Skeletal muscle cell (primary cell): ENCODE results near the gene ZNF273.
"Not testable (repeated sequence)": the region's sequence is repeated elsewhere in the genome, so short reads cannot be mapped to it uniquely, and the experiment has no call there.

ENCODE experiments used
- DNase-seq: peaks from one replicate; pipeline ENCODE4 v3.0.0-alpha.2; 2010; ENCODE audit warnings: low read depth
- H3K4me3 ChIP-seq: 2 replicates; pipeline ENCODE4 v1.5.1; 2011; ENCODE audit warnings: low read depth, mild to moderate bottlenecking, control low read depth, low read length, moderate library complexity

The ZNF273 gene

DNA sequence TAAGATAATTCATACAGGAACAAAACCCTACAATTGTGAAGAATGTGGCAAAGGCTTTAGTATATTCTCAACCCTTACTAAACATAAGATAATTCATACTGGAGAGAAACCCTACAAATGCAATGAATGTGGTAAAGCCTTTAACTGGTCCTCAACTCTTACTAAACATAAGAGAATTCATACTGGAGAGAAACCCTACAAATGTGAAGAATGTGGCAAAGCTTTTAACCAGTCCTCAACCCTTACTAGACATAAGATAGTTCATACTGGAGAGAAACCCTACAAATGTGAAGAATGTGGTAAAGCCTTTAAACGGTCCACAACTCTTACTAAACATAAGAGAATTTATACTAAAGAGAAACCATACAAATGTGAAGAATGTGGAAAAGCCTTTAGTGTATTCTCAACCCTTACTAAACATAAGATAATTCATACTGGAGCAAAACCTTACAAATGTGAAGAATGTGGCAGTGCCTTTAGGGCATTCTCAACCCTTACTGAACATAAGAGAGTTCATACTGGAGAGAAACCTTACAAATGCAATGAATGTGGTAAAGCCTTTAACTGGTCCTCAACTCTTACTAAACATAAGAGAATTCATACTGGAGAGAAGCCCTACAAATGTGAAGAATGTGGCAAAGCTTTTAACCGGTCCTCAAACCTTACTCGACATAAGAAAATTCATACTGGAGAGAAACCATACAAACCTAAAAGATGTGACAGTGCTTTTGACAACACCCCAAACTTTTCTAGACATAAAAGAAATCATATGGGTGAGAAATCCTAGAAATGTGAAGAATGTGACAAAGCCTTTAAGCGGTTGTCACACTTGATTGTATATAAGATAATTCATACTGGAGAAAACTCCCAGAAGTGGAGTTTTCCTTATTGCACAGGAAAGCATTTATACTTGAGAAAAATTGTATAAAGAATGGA, 25.4 kb downstream of the ZNF273 start:
- H3K4me3 ChIP-seq, DNase-seq: not testable (repeated sequence)

DNA sequence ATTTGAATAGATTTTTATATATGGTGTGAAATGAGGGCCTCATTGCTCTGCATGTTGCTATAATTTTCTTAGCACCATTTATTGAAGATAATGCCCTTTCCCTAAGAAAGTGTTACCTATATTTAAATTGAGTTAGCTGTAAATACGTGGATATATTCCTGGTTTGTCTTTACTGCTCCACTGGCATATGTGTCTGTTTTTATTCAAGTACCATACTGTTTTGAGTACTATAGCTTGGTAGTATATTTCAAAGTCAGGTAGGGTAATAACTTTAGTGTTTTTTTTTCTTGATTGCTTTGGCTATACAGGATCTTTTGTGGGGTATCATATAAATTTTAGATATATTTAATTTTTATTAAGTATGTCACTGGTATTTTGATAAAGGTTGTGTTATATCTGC, 31.4 kb downstream of the ZNF273 start:
- DNase-seq: no peak
- H3K4me3 ChIP-seq: no peak overlapping the region

DNA sequence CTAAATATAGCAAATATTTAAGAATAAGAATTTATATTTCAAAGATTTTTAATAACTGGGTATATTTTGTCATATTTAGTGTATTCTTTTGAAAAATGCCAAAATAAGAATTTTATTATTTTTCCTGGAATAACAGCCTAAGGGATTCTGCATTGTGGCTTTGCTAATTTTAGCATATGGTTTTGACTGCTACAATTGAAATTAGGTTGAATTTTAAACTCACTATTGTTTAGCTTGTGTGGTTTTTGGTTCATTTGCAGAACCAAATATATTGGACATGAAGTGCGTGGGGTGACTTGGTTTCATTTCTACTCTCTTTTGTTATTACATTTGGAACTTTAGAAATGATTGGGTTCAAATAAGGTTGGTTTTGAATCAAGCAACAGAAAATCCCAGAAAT, 35.5 kb downstream of the ZNF273 start:
- DNase-seq: no peak
- no peak overlapping the region for H3K4me3 ChIP-seq

DNA sequence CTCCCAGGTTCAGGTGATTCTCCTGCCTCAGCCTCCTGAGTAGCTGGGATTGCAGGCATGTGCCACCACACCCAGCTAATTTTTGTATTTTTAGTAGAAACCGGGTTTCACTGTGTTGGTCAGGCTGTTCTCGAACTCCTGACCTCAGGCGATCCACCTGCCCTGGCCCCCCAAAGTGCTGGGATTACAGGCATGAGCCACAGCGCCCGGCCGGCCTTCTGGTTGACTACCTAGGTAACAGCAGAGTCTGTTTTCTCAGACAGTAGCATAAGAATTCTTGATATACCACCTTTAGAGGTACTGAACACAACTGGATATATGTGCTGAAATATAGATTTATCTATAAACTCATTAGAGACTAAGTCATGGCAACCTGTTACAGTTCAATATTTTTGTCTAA, 36.9 kb downstream of the ZNF273 start:
- not testable (repeated sequence) for H3K4me3 ChIP-seq, DNase-seq

DNA sequence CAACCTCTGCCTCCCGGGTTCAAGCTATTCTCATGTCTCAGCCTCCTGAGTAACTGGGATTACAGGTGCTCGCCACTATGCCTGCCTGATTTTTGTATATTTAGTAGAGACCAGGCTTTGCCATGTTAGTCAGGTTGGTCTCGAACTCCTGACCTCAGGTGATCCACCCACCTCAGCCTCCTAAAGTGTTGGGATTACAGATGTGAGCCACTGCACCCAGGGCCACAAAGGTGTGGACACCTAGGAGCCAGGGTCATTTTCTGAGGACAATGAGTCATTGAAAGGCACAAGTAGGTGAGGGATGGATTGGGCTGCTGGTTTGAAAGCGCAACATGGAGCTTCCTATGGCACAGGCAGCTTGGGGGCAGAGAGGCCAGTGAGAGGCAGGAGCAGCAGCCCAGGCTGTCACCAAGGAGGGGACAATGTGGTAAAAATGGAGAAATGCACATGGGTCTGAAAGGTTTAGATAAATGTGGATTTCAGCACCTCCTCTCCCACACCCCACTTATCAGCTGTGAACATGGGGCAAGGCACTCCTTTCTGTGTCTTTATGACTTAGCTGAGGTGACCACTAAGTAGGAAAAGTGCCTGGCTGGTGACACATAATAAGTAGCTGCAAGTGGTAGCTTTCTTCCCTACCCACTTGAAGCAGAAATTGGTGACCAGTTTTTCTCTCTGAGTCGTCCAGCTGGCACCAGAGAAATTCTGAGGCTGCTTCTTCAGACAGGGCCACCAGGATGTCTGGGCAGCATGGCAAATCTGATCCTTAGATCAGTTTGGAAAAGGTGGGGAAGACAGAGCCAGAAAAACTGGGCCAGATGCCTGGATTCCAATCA, 41.8 kb downstream of the ZNF273 start:
- H3K4me3 ChIP-seq, DNase-seq: not testable (repeated sequence)

DNA sequence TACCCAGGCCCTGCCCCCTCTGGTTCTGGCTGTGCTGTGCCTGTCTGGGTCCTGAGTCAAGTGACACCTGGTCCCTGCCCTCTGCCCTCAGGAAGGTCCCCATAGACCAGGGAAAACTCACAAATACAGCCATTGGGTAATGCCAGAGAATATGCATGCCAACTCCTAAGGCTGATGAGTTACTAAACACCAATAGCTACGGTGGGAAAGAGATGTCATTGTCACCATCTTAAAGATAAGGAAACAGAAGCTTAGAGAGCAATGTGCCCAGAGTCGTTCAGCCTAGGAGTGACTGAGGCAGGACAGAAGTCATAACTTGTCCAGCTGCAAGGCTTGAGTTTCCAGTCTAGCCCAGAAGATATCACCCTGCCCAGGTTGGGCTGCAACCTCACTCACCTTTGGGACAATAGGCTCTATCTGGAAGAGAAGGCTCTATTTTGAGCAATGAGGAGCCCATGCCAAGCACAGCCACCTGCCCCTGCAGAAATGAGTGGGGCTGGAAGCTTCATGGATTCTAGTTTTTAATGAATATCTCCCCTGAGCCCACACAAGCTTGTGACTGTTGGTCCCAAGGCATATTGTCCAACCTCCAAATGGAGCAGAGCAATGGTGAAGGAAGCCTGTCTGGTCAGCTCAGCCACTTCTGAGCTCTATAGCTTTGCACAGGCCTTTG, 42.6 kb downstream of the ZNF273 start:
- no peak overlapping the region for H3K4me3 ChIP-seq
- DNase-seq: no peak

DNA sequence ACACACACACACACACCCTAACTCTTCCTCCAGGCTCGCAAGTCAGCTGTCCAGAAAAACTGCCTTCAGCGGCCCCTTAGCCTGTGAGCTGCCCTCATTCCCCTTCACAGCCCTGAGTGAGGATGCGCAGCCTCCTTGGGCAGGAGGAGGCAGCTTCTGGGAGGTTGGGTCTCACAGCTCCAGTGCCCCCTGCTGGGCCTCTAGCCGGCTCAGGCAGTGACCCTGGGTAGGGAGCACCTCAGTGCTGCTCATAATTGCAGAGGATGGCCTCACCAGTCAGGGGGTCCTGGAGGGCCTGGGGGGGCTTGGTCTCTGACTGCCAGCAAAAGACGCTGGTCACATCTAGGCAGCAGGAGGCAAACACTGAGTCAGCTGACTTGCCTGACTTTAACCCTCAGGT, 43.7 kb downstream of the ZNF273 start:
- H3K4me3 ChIP-seq: no peak overlapping the region
- DNase-seq: no peak

DNA sequence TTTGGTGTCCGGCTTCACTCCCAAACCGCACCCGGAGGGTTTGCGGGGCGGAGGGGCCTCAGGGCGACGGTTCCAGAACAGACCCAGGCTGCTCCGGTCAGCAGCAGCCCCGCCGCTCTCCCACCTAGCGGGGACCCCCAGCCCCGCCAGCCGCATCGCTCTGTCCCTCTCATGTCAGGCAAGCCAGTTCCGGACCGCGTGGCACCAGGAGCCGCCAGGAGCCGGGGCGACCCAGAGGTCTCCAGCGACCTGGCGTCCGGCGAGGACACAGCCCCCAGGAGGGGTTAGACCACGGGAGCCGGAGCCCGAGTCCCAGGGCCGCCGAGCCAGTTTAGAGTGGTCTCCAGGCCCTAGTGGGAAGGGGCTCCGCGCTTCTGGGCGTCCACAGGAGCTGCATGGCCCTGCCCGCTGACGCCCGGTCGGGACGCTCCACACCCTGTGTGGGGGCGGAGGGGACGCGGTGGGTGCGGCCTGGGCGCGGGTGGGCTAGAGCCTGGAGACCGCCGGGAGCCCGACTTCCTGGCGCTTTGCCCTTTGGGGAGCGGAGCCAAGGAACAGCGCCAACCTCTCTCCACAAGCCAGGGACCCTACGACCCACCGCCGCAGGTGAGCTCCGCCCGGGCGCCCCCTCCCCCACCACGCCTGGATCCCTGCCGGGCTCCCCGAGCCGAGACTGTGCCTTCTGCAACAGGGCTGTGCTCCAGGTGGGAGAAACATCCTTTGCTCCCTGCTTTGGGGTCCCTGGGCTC, 44.4 kb downstream of the ZNF273 start:
- H3K4me3 ChIP-seq: peak overlapping the region; percentile 41
- no peak for DNase-seq

DNA sequence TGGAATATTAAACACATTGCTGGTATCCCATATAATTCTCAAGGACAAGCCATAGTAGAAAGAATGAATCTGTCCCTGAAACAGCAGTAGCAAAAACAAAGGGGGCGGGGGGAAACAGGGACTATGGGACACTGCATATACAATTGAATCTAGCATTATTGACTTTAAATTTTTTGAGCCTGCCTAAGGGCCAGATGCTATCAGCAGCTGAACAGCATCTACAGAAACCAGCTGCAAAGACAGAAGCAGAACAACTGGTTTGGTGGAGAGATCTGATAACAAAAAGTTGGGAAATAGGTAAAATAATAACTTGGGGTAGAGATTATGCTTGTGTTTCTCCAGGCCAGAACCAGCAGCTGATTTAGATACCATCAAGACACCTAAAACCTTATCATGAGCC, 45.7 kb downstream of the ZNF273 start:
- H3K4me3 ChIP-seq, DNase-seq: not testable (repeated sequence)

DNA sequence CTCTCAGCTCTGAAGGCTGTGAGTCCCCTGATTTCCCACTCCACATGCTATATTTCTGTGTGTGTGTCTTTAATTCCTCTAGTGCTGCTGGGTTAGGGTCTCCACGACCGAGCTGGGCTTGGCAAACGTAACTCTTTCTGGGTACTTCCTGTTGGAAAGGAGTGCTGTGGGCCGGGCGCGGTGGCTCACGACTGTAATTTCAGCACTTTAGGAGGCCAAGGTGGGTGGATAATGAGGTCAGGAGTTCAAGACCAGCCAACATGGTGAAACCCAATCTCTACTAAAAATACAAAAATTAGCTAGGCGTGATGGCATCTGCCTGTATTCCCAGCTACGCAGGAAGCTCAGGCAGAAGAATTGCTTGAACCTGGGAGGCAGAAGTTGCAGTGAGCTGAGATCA, 47.6 kb downstream of the ZNF273 start:
- not testable (repeated sequence) for DNase-seq, H3K4me3 ChIP-seq

DNA sequence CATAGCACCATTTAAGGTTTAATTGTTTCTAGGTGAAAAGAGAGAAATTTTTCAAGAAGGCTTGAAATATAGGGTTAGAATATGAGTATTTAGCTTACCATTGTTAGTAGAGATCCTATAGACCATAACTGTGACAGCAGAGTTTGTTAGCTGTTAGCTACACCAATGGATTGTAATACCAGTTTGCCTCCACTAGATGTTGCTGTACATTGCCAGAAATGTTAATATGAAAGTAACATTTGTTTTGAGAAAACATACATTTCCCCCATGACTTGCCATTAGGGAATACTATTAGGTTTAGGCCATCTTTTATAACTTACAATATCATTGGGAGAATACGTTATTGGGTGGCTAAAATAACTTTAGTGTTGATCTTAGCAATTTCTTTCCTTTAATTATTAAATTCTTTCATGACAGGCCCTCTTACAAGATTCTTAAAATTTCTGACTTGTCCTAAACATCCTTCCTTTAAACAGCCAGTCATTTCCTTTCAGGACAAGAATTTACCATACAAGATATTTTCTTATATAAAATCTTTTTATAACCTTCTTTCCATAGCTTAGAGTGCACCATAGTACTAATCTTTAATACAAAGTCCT, 48.3 kb downstream of the ZNF273 start:
- H3K4me3 ChIP-seq: no peak overlapping the region
- peak; percentile 7 for DNase-seq

DNA sequence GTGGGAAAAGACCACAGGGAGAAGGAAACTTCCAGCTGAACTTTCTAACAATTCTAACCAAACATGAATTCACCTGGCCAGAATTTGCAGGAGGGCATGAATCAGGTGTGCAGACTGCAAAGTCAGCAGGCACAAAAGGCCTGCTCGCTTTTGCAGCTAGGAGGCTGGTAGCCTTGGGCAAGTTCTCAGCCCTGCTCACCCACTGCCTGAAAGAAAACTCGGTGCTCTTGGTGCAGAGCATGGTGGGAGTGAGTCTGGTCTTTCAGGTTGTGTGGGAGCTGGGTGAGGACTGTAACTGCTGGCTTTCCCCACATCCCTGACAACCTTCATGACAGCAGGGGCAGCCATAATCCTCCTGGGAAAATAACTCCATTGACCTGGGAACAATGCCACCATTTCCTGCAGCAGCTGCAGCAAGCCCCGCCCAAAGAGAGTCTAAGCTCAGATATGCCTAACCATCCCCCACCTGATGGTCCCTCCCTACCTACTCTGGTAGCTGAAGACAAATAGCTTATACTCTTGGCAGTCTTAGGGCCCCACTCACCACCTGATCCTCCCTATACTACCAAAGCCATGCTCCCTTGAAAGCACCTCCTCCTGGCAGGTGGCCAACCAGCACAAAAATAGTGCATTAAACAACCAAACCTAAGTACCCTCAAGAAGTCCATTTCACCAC, 56.1 kb downstream of the ZNF273 start:
- no peak overlapping the region for H3K4me3 ChIP-seq
- DNase-seq: no peak

DNA sequence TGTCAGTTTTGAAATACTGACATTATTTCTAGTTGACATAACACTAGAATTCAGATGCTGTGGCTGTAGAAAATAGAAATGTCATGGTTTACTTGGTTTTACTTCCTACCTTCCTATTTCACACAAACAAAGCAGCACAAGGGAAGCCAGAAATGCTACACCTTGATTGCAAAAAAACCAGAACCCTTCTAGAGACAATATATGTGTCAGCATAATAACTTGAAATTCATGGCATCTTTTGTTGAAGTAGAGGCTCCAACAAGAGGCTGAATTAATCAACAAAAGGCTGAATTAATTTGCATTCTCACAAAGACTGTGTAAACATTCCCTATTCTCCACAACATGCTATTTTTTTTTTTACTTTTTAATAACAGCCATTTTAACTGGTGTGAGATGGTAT, 62.5 kb downstream of the ZNF273 start:
- H3K4me3 ChIP-seq: no peak overlapping the region
- DNase-seq: no peak

DNA sequence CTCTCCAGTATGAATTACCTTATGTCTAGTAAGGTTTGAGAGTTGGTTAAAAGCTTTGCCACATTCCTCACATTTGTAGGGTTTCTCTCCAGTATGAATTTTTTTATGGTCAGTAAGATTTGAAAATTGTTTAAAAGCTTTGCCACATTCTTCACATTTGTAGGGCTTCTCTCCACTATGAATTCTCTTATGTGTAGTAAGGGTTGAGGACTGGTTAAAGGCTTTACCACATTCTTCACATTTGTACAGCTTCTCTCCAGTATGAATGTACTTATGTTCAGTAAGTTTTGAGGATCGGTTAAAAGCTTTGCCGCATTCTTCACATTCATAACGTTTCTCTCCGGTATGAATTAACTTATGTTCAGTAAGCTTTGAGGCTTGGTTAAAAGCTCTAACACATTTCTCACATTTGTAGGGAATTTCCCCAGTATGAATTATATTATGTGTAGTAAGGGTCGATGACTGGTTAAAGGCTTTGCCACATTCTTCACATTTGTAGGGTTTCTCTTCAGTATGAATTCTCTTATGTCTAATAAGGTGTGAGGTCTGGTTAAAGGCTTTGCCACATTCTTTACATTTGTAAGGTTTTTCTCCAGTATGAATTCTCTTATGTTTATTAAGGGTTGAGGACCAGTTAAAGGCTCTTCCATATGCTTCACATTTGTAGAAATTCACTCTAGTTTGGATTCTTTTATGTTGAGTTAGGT, 75.6 kb downstream of the ZNF273 start:
- H3K4me3 ChIP-seq: no peak overlapping the region

More for the DNA sequence above, 75.6 kb downstream of the ZNF273 start:
- DNase-seq: no peak
